HG03280 (cell line): ENCODE measurements around the gene LGI2.
"Not testable (repeated sequence)": the region's sequence is repeated elsewhere in the genome, so short reads cannot be mapped to it uniquely, and the experiment has no call there.

ENCODE experiments used
- ATAC-seq: cut with Tn5 transposase; IDR thresholded peaks from one replicate; pipeline ENCODE4 v1.9.1; 2021; ENCODE audit warnings: mild to moderate bottlenecking, moderate library complexity; ENCODE audit not compliant: unreplicated experiment

Gene LGI2

DNA sequence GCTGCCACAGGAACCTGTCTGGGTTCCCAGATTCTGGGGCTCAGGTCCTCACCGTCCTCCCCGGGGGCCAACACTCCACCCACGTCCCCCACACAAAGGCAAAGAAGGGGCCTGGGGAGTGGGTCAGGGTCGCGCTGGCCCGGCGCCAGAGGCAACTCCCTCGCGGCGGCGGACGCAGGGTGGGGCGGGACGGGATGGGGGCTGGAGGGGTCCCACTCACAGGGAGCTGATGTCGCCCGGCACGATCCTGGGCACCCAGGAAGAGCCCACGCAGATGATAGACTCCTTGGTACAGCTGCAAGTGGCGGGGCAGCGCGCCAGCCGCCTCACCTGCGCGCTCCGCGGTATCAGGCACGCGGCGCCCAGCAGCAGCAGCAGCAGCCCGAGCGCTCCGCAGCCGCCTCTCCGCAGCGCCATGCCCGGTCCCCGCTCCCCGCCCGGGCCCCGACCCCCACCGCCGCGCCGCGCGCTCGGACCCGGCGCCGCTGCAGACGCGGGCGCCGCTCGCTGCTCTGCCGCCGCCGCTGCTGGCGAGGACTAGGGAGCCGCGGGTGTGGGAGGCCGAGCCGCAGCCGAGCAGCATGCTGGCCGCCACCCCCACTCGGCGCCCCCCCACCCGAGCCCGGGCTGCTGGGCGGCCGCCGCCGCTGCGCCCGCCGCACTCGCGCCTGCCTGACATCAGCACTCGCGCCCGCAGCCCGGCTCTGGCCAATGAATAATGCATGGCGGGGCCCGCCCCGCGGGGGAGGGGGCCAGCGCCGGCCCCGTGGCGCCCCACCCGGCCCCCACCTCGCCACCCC, at the start of gene LGI2:
TSS of gene LGI2 (minus strand) at position 670 of the 800 bp plus-strand sequence. CDS start at position 417, 253 bp downstream.
- no peak for ATAC-seq

DNA sequence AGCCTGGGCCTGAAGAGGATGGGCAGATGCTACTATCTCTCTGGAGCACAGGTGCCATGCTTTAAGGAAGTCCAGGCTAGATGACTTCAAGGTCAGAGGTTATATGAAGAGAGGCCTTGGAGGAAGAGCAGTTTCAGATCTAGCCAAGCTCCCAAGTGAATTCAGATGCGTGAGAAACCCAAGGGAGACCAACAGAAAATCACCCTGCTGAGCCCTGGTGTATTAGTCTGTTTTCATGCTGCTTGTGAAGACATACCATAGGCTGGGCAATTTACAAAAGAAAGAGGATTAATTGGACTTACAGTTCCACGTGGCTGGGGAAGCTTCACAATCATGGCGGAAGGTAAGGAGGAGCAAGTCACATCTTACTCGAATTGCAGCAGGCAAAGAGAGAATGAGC, 47.8 kb upstream of the LGI2 start:
- ATAC-seq: no peak

- ATAC-seq: no peak
Measured at GRCh38 chr4:25076625-25077398, 46.1 kb upstream of the LGI2 start.

- ATAC-seq: no peak
Measured at GRCh38 chr4:25075851-25076250, 45.1 kb upstream of the LGI2 start.

GRCh38 chr4:25075129-25075528, 44.4 kb upstream of the LGI2 start:
- ATAC-seq: no peak

DNA sequence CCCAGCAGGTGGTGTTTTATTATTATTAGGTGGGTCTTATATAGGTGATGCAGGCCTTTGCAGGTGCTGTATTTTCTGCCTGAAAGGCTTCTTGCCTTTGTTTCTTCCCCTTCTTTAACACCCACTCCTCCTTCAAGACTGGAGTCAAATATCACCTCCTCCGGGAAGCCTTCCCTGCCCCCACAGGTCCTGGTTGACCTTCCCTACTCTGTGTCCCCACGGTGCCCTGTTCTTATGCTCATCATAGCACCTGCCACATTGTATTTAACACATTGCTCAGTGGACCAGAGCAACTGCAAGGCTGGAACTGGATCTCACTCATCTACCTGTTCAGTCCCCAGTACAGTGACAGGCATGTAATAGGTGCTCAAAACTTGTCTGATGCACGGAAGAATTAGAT, 39.8 kb upstream of the LGI2 start:
- ATAC-seq: no peak

DNA sequence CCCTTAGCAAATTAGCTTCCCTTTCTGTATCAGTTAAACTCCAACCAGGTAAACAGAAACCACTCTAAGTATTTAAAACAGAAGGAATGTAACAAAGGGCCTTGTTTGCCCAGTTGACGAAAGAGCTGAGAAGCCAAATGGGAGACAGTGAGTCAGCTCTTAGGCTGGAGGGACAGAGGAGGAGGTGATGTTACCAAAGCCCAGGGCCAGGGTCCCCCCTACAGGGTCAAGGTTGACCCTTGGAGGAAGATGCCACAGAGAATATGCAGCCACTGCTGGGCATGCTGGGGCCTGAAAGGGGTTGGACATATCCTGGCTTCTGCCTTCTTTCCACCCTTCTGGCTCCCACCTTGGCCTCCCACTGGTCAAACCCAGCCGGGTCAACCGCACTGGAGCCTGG, 38.3 kb upstream of the LGI2 start:
- no peak for ATAC-seq

GRCh38 chr4:25068386-25068785, 37.6 kb upstream of the LGI2 start:
- no peak for ATAC-seq

DNA sequence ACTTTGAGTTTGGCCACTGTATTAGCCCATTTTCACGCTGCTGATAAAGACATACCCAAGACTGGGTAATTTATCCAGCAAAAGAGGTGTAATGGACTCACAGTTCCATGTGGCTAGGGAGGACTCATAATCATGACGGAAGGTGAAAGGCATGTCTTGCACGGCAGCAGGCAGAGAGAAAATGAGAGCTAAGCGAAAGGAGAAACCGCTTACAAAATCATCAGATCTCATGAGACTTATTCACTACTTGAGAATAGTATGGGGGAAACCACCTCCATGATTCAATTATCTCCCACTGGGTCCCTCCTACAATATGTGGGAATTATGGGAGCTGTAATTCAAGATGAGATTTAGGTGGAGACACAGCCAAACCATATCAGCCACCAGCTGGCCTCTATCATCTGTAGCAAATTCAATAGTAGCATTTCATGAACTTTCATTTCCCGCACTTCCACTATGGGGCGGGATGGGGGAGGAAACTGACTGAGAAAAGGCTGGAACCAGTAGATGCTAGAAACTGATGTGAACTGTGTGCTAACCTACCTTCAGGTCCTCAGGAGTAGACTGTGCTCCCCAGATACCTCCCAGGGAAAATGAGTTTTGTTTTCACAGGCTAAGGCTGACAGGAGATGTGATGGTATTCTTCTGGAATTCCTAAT, 35.3 kb upstream of the LGI2 start:
- ATAC-seq: no peak

GRCh38 chr4:25065431-25065858, 34.7 kb upstream of the LGI2 start:
- ATAC-seq: no peak

- not testable (repeated sequence) for ATAC-seq
Measured at GRCh38 chr4:25064447-25064846, 33.7 kb upstream of the LGI2 start.

DNA sequence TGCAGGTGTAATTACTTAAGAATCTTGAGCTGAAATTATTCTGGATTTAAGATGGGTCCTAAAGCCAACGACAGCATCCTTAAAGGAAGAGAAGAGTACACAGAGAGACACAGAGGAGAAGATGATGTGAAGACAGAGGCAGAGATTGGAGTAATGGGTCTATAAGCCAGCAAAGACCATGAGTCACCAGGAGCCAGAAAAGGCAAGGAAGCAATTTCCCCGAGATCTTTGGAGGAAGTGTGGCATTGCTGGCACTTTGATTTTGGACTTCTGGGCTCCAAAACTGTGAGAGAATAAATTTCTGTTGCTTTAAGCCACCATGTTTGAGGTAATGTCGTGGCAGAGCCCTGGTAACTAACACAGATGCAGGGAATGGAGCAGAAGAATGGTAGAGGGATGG, 32.4 kb upstream of the LGI2 start:
- ATAC-seq: no peak

- no peak for ATAC-seq
Measured at GRCh38 chr4:25062098-25062497, 31.4 kb upstream of the LGI2 start.

GRCh38 chr4:25061602-25062001, 30.9 kb upstream of the LGI2 start:
- no peak for ATAC-seq

DNA sequence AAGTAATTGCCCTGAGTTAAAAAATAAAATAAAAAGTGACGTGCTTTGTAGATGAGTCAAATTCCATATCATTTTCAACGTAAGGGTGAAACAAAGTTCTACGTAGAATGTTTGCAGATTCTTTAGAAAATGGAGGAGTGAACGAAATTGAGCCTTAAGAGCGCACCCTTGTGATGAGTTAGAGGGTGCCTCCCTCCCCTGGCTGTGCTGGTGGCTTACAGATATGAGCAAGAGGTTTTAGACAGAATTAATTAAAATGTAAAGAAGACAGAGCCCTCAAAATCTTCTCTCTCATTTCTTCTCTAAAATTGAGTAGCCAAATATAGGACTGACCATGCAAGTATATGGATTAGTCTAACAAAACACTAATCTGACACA, 30.2 kb upstream of the LGI2 start:
- ATAC-seq: no peak

DNA sequence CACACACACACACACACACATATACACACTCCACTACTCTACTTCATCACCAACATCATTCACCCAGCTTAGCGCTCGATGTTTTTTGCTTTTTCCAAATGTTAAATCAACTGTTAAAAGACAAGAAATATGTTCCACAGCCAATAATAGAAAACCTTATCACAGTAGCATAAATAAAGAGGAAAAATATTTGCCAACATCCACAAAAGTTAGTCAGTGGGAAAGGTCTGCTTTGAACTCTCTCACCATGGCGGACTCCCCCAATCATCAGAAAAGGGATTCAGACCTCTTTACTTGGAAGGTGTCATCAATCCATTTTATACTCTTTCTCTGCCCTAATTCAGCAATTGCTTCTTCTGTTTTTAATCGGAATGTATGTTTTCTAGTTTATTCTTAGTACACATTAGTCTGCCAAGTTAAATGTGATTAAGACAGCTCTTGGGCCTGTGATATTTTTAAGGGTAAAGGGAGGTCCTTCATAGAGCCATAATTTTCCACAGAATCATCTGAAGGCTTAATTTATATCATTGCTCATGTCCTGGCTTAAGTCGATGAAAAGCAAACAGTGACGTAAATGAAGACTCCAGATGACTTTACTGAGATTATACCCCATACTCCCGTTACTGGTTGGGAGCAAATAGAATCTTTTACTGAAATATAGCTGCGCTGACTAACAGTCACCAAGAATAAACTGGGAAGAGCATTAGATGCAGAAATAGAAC, 29.7 kb upstream of the LGI2 start:
- no peak for ATAC-seq

DNA sequence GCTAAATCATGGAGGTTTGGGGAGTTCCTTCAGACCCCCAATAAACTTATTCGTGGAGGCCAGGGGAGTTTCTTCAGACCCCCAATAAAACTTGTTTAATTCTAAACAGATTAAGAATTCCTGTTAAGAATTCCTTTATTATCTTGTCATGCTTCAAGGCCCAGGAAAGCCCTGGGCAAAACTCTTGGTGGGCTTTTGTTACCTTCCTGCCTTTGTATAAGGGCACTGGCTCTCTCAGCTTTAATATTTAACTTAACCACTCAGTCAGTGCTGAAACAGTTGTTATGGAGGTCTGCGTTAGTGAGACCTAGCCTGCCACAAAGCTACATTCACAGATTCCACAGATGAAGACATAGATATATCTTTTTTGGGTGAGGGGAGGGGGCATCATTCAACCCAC, 29.0 kb upstream of the LGI2 start:
- ATAC-seq: no peak

GRCh38 chr4:25058796-25059195, 28.1 kb upstream of the LGI2 start:
- no peak for ATAC-seq

DNA sequence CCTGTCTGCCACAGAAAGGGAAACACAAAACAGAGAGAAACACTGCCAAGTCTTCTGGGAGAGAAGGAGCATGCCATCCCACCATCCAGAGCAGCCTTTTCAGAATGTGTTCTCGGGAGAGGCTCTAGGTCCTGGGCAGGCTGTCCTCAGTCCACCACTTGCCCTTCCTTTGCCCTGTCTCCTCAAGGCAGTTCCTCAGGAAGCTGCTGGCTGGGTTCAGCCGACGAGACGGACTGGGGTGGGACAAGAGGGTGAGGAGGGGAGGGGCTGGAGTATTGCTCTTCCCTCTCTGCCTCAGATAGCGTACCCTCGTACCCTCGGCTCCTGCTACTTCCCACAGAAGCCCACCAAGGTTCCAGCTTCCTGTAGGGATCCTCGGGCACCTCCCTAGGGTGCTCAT, 26.6 kb upstream of the LGI2 start:
- no peak for ATAC-seq

DNA sequence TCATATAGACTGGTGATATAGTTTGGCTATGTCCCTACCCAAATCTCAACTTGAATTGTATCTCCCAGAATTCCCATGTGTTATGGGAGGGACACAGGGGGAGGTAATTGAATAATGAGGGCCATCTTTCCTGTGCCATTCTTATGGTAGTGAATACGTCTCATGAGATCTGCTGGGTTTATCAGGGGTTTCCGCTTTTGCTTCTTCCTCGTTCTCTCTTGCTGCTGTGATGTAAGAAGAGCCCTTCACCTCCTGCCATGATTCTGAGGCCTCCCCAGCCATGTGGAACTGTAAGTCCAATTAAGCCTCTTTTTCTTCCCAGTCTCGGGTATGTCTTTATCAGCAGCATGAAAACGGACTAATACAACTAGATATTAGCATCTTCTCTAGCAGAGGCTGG, 21.3 kb upstream of the LGI2 start:
- not testable (repeated sequence) for ATAC-seq

DNA sequence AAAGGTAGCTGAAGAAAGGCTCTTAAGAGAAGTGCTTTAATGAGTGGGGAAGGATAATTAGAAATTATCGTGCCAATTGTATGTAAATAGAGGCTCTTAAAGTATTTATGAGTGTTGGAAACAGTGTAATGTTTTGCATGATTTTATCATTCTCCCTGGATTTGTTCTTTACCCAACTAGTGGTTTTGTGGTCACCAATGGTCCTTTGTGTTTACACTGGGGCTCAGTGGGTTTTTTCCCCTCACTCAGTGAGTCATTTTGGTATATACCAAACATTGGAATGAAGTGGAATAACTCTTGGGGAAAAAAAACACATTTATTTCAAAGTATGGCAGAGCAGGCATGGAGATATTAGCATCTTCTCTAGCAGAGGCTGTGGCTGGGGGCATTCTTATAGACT, 20.8 kb upstream of the LGI2 start:
- no peak for ATAC-seq
